Kidney epithelial cell (primary cell): ENCODE results near the gene TRAF5. TPM values are rescaled to one million over a fixed set of nuclear protein-coding genes. Genes with fewer than 3 reads are reported as not detected.

ENCODE experiments used
- DNase-seq: peaks from one replicate; pipeline ENCODE4 v3.0.0-alpha.2; 2010; ENCODE audit warnings: low read depth
- H3K27me3 ChIP-seq: 2 replicates; pipeline ENCODE4 v1.6.0; 2011; ENCODE audit warnings: low read length; ENCODE audit not compliant: control insufficient read depth, insufficient read depth
- H3K36me3 ChIP-seq: 2 replicates; pipeline ENCODE4 v1.5.1; 2011; ENCODE audit warnings: low read length; ENCODE audit not compliant: control insufficient read depth, insufficient read depth
- H3K4me3 ChIP-seq: 2 replicates; pipeline ENCODE4 v1.5.1; 2011; ENCODE audit warnings: low read depth, mild to moderate bottlenecking, control low read depth, low read length
- CTCF ChIP-seq: IDR thresholded peaks from 2 replicates; pipeline ENCODE4 v1.5.1; 2011; ENCODE audit warnings: mild to moderate bottlenecking, moderate library complexity, low read length, control low read depth, inconsistent platforms; ENCODE audit not compliant: insufficient read depth, poor library complexity, severe bottlenecking
- total RNA-seq: library from RNA; depleted of rRNA; stranded (reverse); fragments of >200 nt; gene quantifications from 2 replicates; pipeline ENCODE4 v1.2.3, GENCODE V29; 2015

Gene TRAF5
- 20.3 and 23.0 TPM in 2 replicates for total RNA-seq

GRCh38 chr1:211326528-211327345 is at the start of gene TRAF5:
Gene TRAF5, plus strand, starts transcription at chr1:211326833. Its CDS starts 26,407 bp downstream, at chr1:211353240.
- no peak for DNase-seq
- Histone ChIP-seq H3K27me3 (no peaks in the 10 kb centered on the region), H3K36me3 (no peaks in the 10 kb centered on the region), H3K4me3 (peak within 1 kb of the TSS; percentile 82)
- no peak for TF ChIP-seq CTCF

- Histone ChIP-seq H3K36me3 (no peaks in the 10 kb centered on the region), H3K4me3 (no peak overlapping the region), H3K27me3 (no peaks in the 10 kb centered on the region)
- TF ChIP-seq CTCF = no peak
- no peak for DNase-seq
These were observed 47.3 kb upstream of the TRAF5 start for GRCh38 chr1:211279340-211279739.

GRCh38 chr1:211280910-211281309 is 45.7 kb upstream of the TRAF5 start:
- Histone ChIP-seq H3K36me3 (no peaks in the 10 kb centered on the region), H3K27me3 (no peaks in the 10 kb centered on the region), H3K4me3 (no peak overlapping the region)
- no peak for DNase-seq
- TF ChIP-seq CTCF = no peak

GRCh38 chr1:211281320-211282022 is 45.2 kb upstream of the TRAF5 start:
- H3K27me3 ChIP-seq = no peaks in the 10 kb centered on the region
- no peak overlapping the region for H3K4me3 ChIP-seq
- TF ChIP-seq CTCF = no peak
- no peaks in the 10 kb centered on the region for H3K36me3 ChIP-seq
- peak; percentile 43 for DNase-seq

GRCh38 chr1:211282023-211282373 is 44.6 kb upstream of the TRAF5 start:
- Histone ChIP-seq H3K36me3 (no peaks in the 10 kb centered on the region), H3K27me3 (no peaks in the 10 kb centered on the region), H3K4me3 (no peak overlapping the region)
- no peak for DNase-seq
- TF ChIP-seq CTCF = no peak
